GM19240 (cell line): ENCODE results near the gene SNX2.
"Not testable (repeated sequence)": the region's sequence is repeated elsewhere in the genome, so short reads cannot be mapped to it uniquely, and the experiment has no call there.

Experiments
- DNase-seq: peaks from one replicate; pipeline ENCODE4 v3.0.0; 2011; ENCODE audit warnings: low spot score; ENCODE audit not compliant: insufficient read length

Gene SNX2

GRCh38 chr5:122844136-122844909 lies 69.4 kb downstream of the SNX2 start:
- no peak for DNase-seq

- DNase-seq: peak; percentile 8
Measured at GRCh38 chr5:122844910-122845228, 70.0 kb downstream of the SNX2 start.

- peak; percentile 56 for DNase-seq
Measured at GRCh38 chr5:122845229-122846050, 70.6 kb downstream of the SNX2 start, which contains the start of gene SNX24. SNX24 (plus strand) TSS chr5:122845613; CDS start chr5:122845634, 21 bp downstream.

DNA sequence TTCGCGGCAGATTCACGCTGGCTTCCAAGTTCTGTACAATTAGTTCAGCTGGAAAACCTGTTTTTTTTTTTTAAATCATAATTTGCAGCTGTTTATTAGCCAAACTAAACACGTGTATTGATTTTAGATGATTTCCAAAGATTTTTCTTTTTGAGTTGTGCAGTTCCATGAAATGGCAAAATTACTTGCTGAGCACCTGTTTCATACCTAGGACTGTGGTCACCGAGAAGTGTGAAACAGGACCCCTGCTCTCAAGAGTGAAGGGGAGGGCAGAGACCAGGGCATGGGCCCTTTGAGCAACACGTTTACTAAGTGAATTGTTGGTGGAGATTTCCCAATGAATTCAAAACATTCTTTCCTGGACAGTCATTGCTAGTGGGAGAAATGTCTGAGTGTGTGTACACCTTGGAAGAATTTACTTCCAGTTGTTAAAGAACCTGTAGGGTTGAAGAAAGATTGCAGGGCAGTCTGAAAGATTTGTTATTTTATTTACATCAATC lies 71.2 kb downstream of the SNX2 start:
- no peak for DNase-seq

DNA sequence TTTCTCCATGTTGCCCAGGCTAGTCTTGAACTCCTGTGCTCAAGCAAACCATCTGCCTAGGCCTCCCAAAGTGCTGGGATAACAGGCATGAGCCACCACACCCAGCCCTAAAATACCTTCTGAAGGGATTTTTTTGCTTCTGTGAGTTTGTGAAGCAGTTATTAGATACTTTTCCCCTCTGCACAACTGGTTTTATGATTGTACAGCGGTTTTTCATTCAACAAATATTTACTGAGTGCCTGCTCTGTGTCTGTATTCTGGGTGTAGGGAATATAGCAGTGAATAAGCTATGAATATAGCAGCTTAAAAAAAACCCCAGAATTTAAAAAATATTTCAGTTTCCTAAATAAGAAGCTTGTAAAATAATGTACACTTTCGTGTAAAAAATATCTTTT lies 72.8 kb downstream of the SNX2 start:
- no peak for DNase-seq

GRCh38 chr5:122849771-122850170 lies 74.9 kb downstream of the SNX2 start:
- no peak for DNase-seq

- not testable (repeated sequence) for DNase-seq
Measured at GRCh38 chr5:122857538-122857937, 82.7 kb downstream of the SNX2 start.

GRCh38 chr5:122858451-122858850 lies 83.6 kb downstream of the SNX2 start:
- DNase-seq: no peak

- DNase-seq: no peak
Measured at GRCh38 chr5:122863240-122863639, 88.4 kb downstream of the SNX2 start.

DNA sequence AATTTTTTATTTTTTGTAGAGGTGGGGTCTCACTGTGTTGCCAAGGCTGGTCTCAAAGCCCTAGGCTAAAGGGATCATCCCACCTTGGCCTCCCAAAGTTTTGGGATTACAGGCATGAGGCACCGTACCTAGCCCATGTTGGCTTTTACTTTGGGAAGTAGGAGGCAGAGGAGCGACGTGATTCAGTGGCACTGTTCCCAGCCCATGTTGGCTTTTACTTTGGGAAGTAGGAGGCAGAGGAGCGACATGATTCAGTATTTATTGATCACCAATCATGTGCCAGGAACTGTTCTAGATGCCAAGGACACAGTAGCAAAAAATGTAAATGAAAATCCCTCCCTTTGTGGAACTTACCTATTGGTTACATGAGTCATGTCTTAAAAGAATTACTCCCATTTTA lies 88.8 kb downstream of the SNX2 start:
- DNase-seq: no peak

GRCh38 chr5:122864400-122864799 lies 89.5 kb downstream of the SNX2 start:
- DNase-seq: no peak

GRCh38 chr5:122864842-122865241 lies 90.0 kb downstream of the SNX2 start:
- no peak for DNase-seq

DNA sequence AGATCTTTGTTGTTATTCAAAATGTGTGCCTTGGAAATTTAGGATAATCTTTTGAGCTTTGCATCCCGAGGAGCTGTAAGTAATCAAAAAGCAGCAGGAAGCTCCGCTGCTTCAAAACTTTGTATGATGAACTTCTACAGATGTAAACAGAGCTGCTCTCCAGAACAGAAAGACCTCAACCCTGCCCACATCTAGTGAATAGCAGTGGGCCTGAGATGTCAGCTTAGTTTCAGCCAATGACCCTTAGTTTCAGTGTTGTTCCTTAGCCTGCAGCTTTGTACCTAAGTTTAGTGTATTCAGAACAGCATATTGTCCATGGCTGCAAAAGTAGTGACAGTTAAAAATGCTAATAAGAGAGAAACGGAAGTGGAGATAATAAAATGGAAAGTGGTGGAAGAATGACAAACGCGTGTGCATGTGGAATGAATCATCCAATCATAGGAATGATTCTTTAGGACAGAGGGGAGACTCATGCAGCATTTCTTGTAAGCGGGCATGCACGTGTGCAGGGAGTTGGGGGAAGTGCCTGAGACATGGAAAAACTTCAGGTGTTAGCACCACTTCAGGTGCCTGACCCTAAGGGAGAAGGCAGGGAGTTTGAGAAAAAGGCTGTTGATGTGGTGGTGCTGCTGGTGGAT lies 95.5 kb downstream of the SNX2 start:
- DNase-seq: no peak

DNA sequence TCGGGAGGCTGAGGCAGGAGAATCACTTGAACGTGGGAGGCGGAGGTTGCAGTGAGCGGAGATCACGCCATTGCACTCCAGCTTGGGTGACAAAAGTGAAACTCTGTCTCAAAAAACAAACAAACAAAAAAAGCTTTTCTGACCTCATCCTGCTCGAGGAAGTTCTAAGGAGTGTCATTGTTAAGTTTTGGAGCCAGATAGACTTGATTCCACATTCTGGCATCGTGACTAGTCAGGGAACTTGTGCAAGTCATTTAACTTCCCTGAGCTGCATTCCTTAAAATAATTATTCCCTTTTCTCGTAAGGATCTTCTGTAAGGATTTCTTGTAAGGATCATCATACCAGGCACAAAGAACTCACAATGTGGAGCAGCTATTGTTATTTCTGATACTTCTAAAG lies 96.8 kb downstream of the SNX2 start:
- no peak for DNase-seq

GRCh38 chr5:122874179-122874875 lies 99.4 kb downstream of the SNX2 start:
- DNase-seq: no peak

DNA sequence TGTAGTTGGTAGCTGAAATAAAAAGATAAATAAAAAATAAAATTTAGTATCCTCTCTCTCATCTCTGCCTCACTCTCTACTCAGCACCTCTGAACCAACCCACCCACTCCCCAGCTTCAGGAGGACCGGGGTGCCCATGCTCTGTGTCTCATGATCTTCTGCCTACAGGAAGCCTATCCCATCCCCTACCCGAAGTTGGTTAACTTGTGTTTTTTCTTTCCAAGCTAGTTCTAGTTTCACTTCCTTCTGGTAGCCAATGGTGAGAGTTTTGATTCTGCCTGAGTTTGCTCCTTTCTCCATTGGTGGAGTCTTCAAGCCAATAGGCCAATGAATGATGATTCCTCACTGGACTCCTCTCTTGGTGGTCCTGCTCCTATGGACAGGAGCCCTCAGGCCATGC lies 102.6 kb downstream of the SNX2 start:
- DNase-seq: peak; percentile 4

GRCh38 chr5:122879076-122879475 lies 104.2 kb downstream of the SNX2 start:
- no peak for DNase-seq
